Measurements from ENCODE around the gene NIT1. TPM values are rescaled to one million over a fixed set of nuclear protein-coding genes. Genes with fewer than 3 reads are reported as not detected.

Gene NIT1
- total and polyA plus RNA-seq, 2 experiments from 2014 or later = 64.6 to 65.9 TPM

DNA sequence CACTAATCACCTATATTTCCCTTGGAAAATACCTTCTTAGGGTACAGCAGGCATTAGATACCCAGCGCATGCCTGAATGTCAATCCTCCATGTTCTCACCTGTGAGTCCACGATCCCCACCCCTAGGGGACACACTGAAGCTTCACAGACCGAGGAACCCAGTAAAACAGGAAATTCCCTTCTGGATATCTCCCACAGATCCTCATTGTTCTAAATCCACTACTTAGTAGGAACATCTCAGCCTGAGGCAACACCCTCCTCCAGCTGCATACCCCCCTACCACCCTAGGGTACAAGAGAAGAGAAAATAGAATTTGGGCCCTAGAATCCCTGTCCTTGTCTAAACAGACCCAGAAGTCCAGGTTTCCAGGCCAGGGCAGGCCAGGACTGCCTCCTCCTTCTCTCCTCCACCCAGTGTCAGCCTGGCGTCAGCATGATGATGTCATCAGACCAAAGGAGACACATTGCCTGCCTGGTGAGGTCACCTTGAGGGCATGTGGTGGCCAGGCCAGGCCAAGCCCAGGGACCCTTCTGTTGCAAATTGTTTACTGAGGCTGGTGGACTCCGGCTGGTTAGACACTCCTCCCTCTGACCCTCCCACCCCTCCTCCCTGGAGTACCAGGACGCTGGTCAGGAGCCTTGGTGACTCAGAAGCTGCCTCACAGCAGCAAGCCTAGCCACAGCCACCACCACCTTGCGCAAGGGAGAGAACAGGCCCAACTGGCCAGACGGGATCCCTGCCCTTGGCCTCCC, 34.7 kb upstream of the NIT1 start:
- Histone ChIP-seq H3K27ac (no peak overlapping the region), H3K9me3 (ENCODE audit: low read depth) (no peaks in the 10 kb centered on the region), H3K27me3 (no peaks in the 10 kb centered on the region), H3K4me3 (no peak overlapping the region), H3K36me3 (no peaks in the 10 kb centered on the region), H3K4me1 (ENCODE audit: low read depth) (no peaks in the 10 kb centered on the region)
- TF ChIP-seq, protein P1, sequence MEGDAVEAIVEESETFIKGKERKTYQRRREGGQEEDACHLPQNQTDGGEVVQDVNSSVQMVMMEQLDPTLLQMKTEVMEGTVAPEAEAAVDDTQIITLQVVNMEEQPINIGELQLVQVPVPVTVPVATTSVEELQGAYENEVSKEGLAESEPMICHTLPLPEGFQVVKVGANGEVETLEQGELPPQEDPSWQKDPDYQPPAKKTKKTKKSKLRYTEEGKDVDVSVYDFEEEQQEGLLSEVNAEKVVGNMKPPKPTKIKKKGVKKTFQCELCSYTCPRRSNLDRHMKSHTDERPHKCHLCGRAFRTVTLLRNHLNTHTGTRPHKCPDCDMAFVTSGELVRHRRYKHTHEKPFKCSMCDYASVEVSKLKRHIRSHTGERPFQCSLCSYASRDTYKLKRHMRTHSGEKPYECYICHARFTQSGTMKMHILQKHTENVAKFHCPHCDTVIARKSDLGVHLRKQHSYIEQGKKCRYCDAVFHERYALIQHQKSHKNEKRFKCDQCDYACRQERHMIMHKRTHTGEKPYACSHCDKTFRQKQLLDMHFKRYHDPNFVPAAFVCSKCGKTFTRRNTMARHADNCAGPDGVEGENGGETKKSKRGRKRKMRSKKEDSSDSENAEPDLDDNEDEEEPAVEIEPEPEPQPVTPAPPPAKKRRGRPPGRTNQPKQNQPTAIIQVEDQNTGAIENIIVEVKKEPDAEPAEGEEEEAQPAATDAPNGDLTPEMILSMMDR (IDR thresholded peaks at IDR 0.05; ENCODE audit: low read depth, low read length) = no peak
- peak in 1 of 2 donors; percentile 94 for DNase-seq (ENCODE audit: low read depth in 1 of 2, low spot score in 1 of 2)

DNA sequence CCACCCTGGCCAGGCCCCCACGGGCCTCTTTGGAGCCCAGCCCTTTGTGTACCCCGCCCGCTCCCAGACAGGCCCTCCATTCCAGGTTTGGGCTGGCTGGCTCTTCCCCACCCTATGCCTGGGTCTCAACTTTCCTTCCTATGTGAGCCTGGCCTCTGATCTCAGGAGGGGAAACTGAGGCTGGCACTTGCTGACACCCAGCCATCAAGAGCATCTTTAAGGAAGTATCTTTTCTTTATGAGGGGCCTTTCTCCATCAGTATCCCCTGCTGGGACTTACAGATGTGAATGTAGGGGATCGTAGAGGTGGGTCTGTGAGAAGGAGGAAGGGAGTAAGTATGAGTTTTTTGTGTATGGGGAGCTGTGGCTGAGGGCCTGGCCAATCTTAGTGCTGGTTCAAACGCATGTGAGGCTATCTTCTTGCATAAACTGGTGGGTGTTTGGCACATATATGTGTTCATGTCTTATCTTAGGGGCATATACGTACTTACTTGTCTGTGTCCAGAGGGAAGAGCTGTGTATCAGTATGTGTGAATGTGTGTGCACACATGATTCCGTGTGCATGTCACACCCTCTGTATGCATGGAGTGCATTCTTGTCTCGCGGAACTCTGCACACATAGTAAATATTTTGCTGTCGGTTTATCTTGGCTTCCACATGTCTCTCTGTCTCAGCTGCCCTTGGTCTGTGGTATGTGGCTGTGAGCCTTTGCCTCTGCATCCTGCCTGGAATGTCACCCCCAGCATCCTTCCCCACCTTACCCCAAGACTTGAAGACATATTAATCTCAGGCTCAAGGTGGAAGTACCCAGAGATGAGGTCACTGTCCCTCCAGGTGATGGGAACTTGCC, 33.9 kb upstream of the NIT1 start:
- no peaks in the 10 kb centered on the region for H3K9me3 ChIP-seq (ENCODE audit: low read depth)
- H3K27me3 ChIP-seq = no peaks in the 10 kb centered on the region
- H3K4me3 ChIP-seq = no peak overlapping the region
- TF ChIP-seq, protein P1 (IDR thresholded peaks at IDR 0.05; ENCODE audit: low read depth, low read length) = no peak
- H3K4me1 ChIP-seq (ENCODE audit: low read depth) = no peaks in the 10 kb centered on the region
- peak in 1 of 2 donors; percentile 47 for DNase-seq (ENCODE audit: low read depth in 1 of 2, low spot score in 1 of 2)
- H3K27ac ChIP-seq = no peak overlapping the region
- no peaks in the 10 kb centered on the region for H3K36me3 ChIP-seq

DNA sequence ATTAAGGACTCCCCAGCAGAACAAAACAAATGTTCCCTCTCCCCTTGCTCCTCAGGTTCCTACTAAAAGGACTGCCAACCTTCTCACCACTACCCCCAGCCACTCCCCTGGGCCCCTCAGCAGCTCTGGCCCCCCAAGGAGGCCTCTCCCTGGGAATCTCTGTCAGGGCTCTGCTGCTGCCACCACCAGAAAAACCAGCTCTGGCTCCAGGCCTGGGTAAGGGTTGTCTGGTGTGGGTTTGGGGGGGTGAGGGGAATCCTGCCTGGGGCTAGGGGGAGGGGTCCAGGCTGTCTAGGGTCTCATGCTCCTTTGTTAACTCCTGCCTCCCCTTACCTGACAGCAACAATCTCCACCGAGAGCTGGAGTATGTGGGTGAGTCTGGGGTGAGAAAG, 33.3 kb upstream of the NIT1 start:
- no peak for DNase-seq (ENCODE audit: low read depth in 1 of 2, low spot score in 1 of 2)
- Histone ChIP-seq H3K4me3 (no peak overlapping the region), H3K27me3 (no peaks in the 10 kb centered on the region), H3K36me3 (no peaks in the 10 kb centered on the region), H3K27ac (no peak overlapping the region), H3K4me1 (ENCODE audit: low read depth) (no peaks in the 10 kb centered on the region), H3K9me3 (ENCODE audit: low read depth) (no peaks in the 10 kb centered on the region)
- TF ChIP-seq, protein P1 (IDR thresholded peaks at IDR 0.05; ENCODE audit: low read depth, low read length) = no peak

DNA sequence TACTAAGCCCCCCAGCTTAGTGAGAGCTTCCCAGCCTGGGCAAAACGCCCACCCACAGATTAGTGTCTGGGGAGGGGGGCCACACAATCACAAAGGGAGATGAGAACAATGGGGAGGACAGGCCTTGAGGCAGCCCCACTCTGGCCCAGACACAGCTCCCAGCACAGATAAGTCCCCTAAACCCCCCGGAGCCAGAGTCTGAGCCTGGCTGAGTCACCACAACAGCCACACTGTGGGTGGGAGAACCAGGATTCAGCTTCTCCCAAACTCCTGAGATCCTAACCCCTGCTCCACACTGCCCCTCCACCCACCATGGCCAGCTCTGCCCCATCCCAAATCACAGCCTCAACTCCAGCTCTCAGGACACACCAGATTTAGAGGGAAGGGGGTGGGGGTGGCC, 32.7 kb upstream of the NIT1 start:
- Histone ChIP-seq H3K27me3 (no peaks in the 10 kb centered on the region), H3K9me3 (ENCODE audit: low read depth) (no peaks in the 10 kb centered on the region), H3K4me3 (no peak overlapping the region), H3K27ac (no peak overlapping the region), H3K4me1 (ENCODE audit: low read depth) (no peaks in the 10 kb centered on the region), H3K36me3 (no peaks in the 10 kb centered on the region)
- DNase-seq (ENCODE audit: low read depth in 1 of 2, low spot score in 1 of 2) = peak in 1 of 2 donors; percentile 41
- TF ChIP-seq, protein P1 (IDR thresholded peaks at IDR 0.05; ENCODE audit: low read depth, low read length) = no peak

DNA sequence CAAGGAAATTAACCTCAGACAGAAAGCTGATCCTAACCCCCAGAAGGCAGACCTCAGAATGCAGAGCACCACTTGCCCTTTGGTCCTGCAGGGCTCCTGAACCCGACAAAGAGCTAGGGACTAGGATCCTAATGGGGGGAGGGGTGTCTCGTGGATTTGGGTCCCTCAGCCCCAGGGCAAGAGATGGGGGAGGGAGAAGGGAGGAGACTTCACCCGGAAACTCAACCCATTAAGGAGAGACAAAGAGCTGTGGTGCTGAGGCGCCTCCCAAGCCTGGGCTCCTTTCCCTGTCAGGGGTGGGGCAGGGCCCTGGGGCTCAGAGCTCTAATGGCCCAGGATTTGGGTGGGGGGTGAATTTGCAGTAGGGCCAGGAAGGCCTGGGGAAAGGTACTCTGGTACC, 31.4 kb upstream of the NIT1 start:
- TF ChIP-seq, protein P1 (IDR thresholded peaks at IDR 0.05; ENCODE audit: low read depth, low read length) = no peak
- no peak overlapping the region for H3K27ac ChIP-seq
- no peak for DNase-seq (ENCODE audit: low read depth in 1 of 2, low spot score in 1 of 2)

More for the DNA sequence above, 31.4 kb upstream of the NIT1 start:
- Histone ChIP-seq H3K4me3 (no peak overlapping the region), H3K4me1 (ENCODE audit: low read depth) (no peaks in the 10 kb centered on the region), H3K36me3 (no peaks in the 10 kb centered on the region), H3K9me3 (ENCODE audit: low read depth) (no peaks in the 10 kb centered on the region), H3K27me3 (no peaks in the 10 kb centered on the region)

Data from cardiac muscle cell (in vitro differentiated cells and primary cell).